Sigmoid colon (tissue), 4 donors: ENCODE results near the gene ISCU.

ENCODE experiments used
- CTCF ChIP-seq, 4 experiments: fragments of 450-650 bp in 3 of 4; fragments of 200-600 bp in 1 of 4; IDR thresholded peaks; one replicate each; pipeline ENCODE4 v1.5.1; 2016 to 2019; ENCODE audit warnings: antibody characterized with exemption in 4 of 4, mild to moderate bottlenecking in 3 of 4, moderate library complexity in 2 of 4
- POLR2A ChIP-seq, 2 donors: fragments of 450-650 bp; IDR thresholded peaks; one replicate each; pipeline ENCODE4 v1.6.1; 2016; ENCODE audit warnings: antibody characterized with exemption in 2 of 2, mild to moderate bottlenecking in 2 of 2, moderate library complexity in 2 of 2
- POLR2AphosphoS5 ChIP-seq, 4 donors: sonication (generic); formaldehyde crosslinking; IDR thresholded peaks; one replicate each; pipeline ENCODE4 v1.6.1; 2017; ENCODE audit warnings: antibody characterized with exemption in 4 of 4

- TF ChIP-seq CTCF (IDR thresholded peaks at IDR 0.05), result no peak
- no peak for TF ChIP-seq POLR2AphosphoS5 (IDR thresholded peaks at IDR 0.05)
- TF ChIP-seq POLR2A (IDR thresholded peaks at IDR 0.05), result no peak
Measured at GRCh38 chr12:108610856-108611605, 48.6 kb downstream of the ISCU start.
